C4-2B (cell line): ENCODE results near the gene HSD11B1L.

Experiments used
- H3K27ac ChIP-seq: fragments of 450-650 bp; 2 replicates; pipeline ENCODE4 v1.5.1; 2017
- CTCF ChIP-seq: fragments of 450-650 bp; conservative IDR thresholded peaks from 2 replicates; pipeline ENCODE4 v1.5.1; 2017; ENCODE audit warnings: mild to moderate bottlenecking
- ZFX ChIP-seq: fragments of 450-650 bp; IDR thresholded peaks from 2 replicates; pipeline ENCODE4 v1.6.1; 2017

The HSD11B1L gene

GRCh38 chr19:5666921-5667610, 13.8 kb upstream of the HSD11B1L start:
- H3K27ac ChIP-seq, result no peak overlapping the region
- TF ChIP-seq ZFX, result no peak
- TF ChIP-seq CTCF, result no peak

- TF ChIP-seq ZFX, result no peak
- no peak for TF ChIP-seq CTCF
- no peak overlapping the region for H3K27ac ChIP-seq
These were observed 13.0 kb upstream of the HSD11B1L start for GRCh38 chr19:5667751-5668271.

GRCh38 chr19:5669212-5669611, 11.6 kb upstream of the HSD11B1L start:
- H3K27ac ChIP-seq, result no peak overlapping the region
- TF ChIP-seq CTCF (no peak), ZFX (no peak)

- no peak for TF ChIP-seq CTCF
- TF ChIP-seq ZFX, result no peak
- H3K27ac ChIP-seq, result no peak overlapping the region
These were observed 9.2 kb upstream of the HSD11B1L start for GRCh38 chr19:5671600-5671999.

GRCh38 chr19:5672708-5673459, 7.9 kb upstream of the HSD11B1L start:
- no peak for TF ChIP-seq ZFX
- H3K27ac ChIP-seq, result no peak overlapping the region

GRCh38 chr19:5673752-5674151, 7.1 kb upstream of the HSD11B1L start:
- TF ChIP-seq ZFX, result no peak
- no peak for TF ChIP-seq CTCF
- H3K27ac ChIP-seq, result no peak overlapping the region

- H3K27ac ChIP-seq, result no peak overlapping the region
- no peak for TF ChIP-seq CTCF
- TF ChIP-seq ZFX, result no peak
These were observed 6.1 kb upstream of the HSD11B1L start for GRCh38 chr19:5674714-5675113.
